ENCODE data around the gene CACNA1H. TPM values are rescaled to one million over a fixed set of nuclear protein-coding genes. Genes with fewer than 3 reads are reported as not detected.

CACNA1H gene
- total and polyA plus RNA-seq, 2 experiments from 2014 or later, result 0.11 TPM; not detected in 1

DNA sequence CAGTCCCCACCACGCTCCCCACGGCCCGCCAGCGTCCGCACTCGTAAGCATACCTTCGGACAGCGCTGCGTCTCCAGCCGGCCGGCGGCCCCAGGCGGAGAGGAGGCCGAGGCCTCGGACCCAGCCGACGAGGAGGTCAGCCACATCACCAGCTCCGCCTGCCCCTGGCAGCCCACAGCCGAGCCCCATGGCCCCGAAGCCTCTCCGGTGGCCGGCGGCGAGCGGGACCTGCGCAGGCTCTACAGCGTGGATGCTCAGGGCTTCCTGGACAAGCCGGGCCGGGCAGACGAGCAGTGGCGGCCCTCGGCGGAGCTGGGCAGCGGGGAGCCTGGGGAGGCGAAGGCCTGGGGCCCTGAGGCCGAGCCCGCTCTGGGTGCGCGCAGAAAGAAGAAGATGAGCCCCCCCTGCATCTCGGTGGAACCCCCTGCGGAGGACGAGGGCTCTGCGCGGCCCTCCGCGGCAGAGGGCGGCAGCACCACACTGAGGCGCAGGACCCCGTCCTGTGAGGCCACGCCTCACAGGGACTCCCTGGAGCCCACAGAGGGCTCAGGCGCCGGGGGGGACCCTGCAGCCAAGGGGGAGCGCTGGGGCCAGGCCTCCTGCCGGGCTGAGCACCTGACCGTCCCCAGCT, 67.3 kb downstream of the CACNA1H start:
- Histone ChIP-seq H3K79me2 (ENCODE audit: insufficient read depth) (no peaks in the 10 kb centered on the region), H3K4me3 (no peak overlapping the region), H3K9ac (no peak overlapping the region), H3K27me3 (replicated peaks; ENCODE audit: insufficient read depth) (no peaks in the 10 kb centered on the region), H3K9me3 (ENCODE audit: low read depth) (no peaks in the 10 kb centered on the region), H4K20me1 (ENCODE audit: insufficient read depth) (no peaks in the 10 kb centered on the region), H3K36me3 (ENCODE audit: low read depth) (no peaks in the 10 kb centered on the region), H3F3A (ENCODE audit: insufficient read depth) (no peaks in the 10 kb centered on the region), H3K9me2 (ENCODE audit: insufficient read depth) (no peaks in the 10 kb centered on the region), H3K27ac (no peak overlapping the region), H3K4me2 (ENCODE audit: unreplicated experiment) (no peak overlapping the region), H2AFZ (no peak overlapping the region), H3K4me1 (ENCODE audit: insufficient read depth) (no peaks in the 10 kb centered on the region)
- WGBS, 2 experiments (ENCODE audit: low coverage in 1 of 2, low lambda C conversion rate in 2 of 2, missing lambda C conversion rate in 2 of 2), result 79 to 84% methylated on average over 43 of the region's 55 CpGs
- in situ Hi-C loops (cut with MboI), result no loop called here
- DNase-seq, result no peak
- TF ChIP-seq EZH2phosphoT487 (IDR thresholded peaks at IDR 0.05; ENCODE audit: insufficient read depth, low read depth) (no peak), EZH2 (IDR thresholded peaks at IDR 0.05; ENCODE audit: insufficient read depth, poor library complexity, severe bottlenecking) (no peak)

GRCh38 chr16:1220841-1221627, 68.1 kb downstream of the CACNA1H start:
- no peak overlapping the region for H3K4me3 ChIP-seq
- no peaks in the 10 kb centered on the region for H3K9me2 ChIP-seq (ENCODE audit: insufficient read depth)
- no peaks in the 10 kb centered on the region for H3K36me3 ChIP-seq (ENCODE audit: low read depth)
- H3K27ac ChIP-seq, result no peak overlapping the region
- no peak for DNase-seq
- H3K4me2 ChIP-seq (ENCODE audit: unreplicated experiment), result no peak overlapping the region
- H3F3A ChIP-seq (ENCODE audit: insufficient read depth), result no peaks in the 10 kb centered on the region
- H3K27me3 ChIP-seq (replicated peaks; ENCODE audit: insufficient read depth), result no peaks in the 10 kb centered on the region
- no peaks in the 10 kb centered on the region for H3K9me3 ChIP-seq (ENCODE audit: low read depth)
- H3K4me1 ChIP-seq (ENCODE audit: insufficient read depth), result no peaks in the 10 kb centered on the region
- in situ Hi-C loops (cut with MboI), result no loop called here
- H3K79me2 ChIP-seq (ENCODE audit: insufficient read depth), result no peaks in the 10 kb centered on the region
- TF ChIP-seq EZH2phosphoT487 (IDR thresholded peaks at IDR 0.05; ENCODE audit: insufficient read depth, low read depth) (no peak), EZH2 (IDR thresholded peaks at IDR 0.05; ENCODE audit: insufficient read depth, poor library complexity, severe bottlenecking) (no peak)
- H2AFZ ChIP-seq, result no peak overlapping the region
- H3K9ac ChIP-seq, result no peak overlapping the region
- whole genome bisulfite sequencing, 2 experiments (ENCODE audit: low coverage in 1 of 2, low lambda C conversion rate in 2 of 2, missing lambda C conversion rate in 2 of 2), result 69 to 70% methylated on average over 34 to 46 of the region's 48 CpGs
- H4K20me1 ChIP-seq (ENCODE audit: insufficient read depth), result no peaks in the 10 kb centered on the region

DNA sequence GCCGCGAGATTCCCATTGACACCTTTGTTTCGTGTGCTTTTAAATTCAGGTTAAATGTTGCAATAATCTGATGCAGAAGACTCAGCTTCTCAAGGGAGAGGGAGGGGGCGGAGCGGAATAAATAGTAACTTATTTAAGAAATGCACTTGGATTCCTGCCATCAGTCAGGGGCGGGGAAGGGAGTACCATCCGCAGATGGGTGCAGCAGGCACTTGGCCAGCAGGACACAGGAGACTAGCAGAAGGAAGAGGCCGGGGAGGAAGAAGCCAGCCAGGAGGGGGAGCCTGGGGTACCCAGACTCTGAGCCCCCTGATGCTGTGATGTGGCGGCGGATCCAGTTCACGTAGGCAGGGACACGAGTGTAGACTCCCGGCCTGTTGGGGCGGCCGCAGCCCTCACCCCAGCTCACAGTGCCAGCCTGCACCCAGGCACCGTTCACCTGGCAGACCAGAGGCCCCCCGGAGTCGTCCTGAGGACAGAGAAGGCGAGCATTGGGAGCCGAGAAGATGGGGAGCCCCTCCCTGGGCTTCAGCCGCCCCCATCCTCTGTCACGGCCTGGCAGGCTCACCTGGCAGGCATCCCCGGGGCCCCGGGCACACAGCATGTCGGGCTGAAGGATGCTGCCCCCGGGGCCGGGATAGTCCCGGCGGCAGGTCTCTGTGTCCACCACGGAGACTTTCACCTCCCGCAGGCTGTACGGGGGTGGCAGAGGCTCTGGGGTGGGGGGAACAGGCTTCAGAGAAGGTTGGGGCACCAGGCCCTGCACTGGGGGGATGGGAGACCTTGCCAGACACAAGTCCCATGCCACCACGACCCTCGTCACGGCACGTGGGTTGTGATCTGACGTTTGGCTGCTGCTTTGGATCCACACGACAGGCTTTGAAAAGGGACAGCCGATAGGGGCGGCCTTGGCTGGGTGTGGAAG, 69.0 kb downstream of the CACNA1H start:
- in situ Hi-C loops (cut with MboI), result no loop called here

More for the DNA sequence above, 69.0 kb downstream of the CACNA1H start:
- no peak for DNase-seq
- Histone ChIP-seq H3K9me2 (ENCODE audit: insufficient read depth) (no peaks in the 10 kb centered on the region), H3K27me3 (replicated peaks; ENCODE audit: insufficient read depth) (no peaks in the 10 kb centered on the region), H3K4me2 (ENCODE audit: unreplicated experiment) (no peak overlapping the region), H3K36me3 (ENCODE audit: low read depth) (no peaks in the 10 kb centered on the region), H3F3A (ENCODE audit: insufficient read depth) (no peaks in the 10 kb centered on the region), H3K79me2 (ENCODE audit: insufficient read depth) (no peaks in the 10 kb centered on the region), H3K27ac (no peak overlapping the region), H2AFZ (no peak overlapping the region), H4K20me1 (ENCODE audit: insufficient read depth) (no peaks in the 10 kb centered on the region), H3K9me3 (ENCODE audit: low read depth) (no peaks in the 10 kb centered on the region), H3K4me1 (ENCODE audit: insufficient read depth) (no peaks in the 10 kb centered on the region), H3K9ac (no peak overlapping the region), H3K4me3 (no peak overlapping the region)
- WGBS, 2 experiments (ENCODE audit: low coverage in 1 of 2, low lambda C conversion rate in 2 of 2, missing lambda C conversion rate in 2 of 2), result 63 to 69% methylated on average over 27 to 40 of the region's 40 CpGs
- TF ChIP-seq EZH2phosphoT487 (IDR thresholded peaks at IDR 0.05; ENCODE audit: insufficient read depth, low read depth) (no peak), EZH2 (IDR thresholded peaks at IDR 0.05; ENCODE audit: insufficient read depth, poor library complexity, severe bottlenecking) (no peak)

Data from GM23248 (cell line).